ENCODE data around the gene COG5. TPM values are rescaled to one million over a fixed set of nuclear protein-coding genes. Genes with fewer than 3 reads are reported as not detected.

The COG5 gene
- total RNA-seq, 1 donor from 2014 or later: 40.8 TPM

- peak overlapping the region; percentile 96 for H3K27ac ChIP-seq (replicated peaks)
- no peak for DNase-seq
- H3K9me3 ChIP-seq (replicated peaks): no peaks in the 10 kb centered on the region
- H3K36me3 ChIP-seq: no peaks in the 10 kb centered on the region
- peak overlapping the region; percentile 84 for H3K4me3 ChIP-seq
- intact Hi-C loops (cut with micrococcal nuclease): no loop called here
- TF ChIP-seq CTCF (IDR thresholded peaks at IDR 0.05; ENCODE audit: borderline replicate concordance): no peak
- peaks cover 72% of the 10 kb centered on the region for H3K4me1 ChIP-seq
- no peaks in the 10 kb centered on the region for H3K27me3 ChIP-seq (ENCODE audit: low read depth)
Observed at GRCh38 chr7:107170051-107170915, 393.4 kb downstream of the COG5 start.

- intact Hi-C loops (cut with micrococcal nuclease): no loop called here
- Histone ChIP-seq H3K36me3 (no peaks in the 10 kb centered on the region), H3K27me3 (ENCODE audit: low read depth) (no peaks in the 10 kb centered on the region), H3K9me3 (replicated peaks) (no peaks in the 10 kb centered on the region), H3K4me3 (peak overlapping the region; percentile 84), H3K27ac (replicated peaks) (peak overlapping the region; percentile 96), H3K4me1 (peaks cover 63% of the 10 kb centered on the region)
- no peak for TF ChIP-seq CTCF (IDR thresholded peaks at IDR 0.05; ENCODE audit: borderline replicate concordance)
- DNase-seq: peak; percentile 97
Observed at GRCh38 chr7:107169120-107170050, 394.3 kb downstream of the COG5 start.

DNA sequence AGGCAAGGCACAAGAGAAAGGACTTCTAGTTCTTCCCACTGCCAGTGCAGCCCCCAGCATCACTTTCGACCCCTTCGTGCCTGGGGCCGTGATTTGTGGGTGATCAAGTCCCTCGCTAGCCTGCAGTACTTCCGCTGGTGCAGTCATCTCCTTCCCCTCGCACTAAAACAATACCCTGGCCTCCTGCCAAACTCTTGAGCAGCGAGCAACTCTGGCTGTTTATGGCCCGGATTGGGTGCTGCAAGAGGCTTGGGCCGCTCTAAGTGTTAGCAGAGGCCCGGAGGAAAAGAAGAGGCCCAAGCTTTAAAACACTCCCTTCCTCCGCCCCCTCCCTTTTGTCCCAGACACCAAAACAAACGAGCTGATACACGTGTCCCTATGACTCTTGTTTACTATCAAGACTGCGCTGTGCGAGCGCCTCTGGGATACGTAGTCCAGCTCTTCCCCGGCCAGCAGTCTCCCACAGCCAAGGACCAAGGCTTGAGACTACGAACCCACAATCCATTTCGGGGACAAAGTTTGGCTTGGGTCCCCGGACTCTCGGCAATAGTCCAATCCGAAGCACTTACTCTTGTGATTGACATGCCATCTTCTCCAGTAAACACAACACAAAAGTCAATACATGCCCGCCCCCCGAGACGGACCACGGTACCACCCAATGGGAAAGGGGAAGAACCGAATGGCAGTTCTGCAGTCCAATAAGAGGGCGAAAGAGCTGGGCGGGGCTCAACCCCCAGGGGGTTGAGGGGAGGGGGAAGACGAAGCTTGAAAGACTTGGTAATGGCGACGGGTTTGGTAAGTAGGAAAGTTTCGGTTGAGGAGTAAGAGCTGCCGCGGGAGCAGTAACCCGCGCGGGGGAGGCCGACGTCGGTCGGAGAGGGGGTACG is 395.2 kb downstream of the COG5 start, which contains the start of gene HBP1:
Gene HBP1 (plus strand): TSS at position 771 of the 887 bp plus-strand sequence. CDS start 10,891 bp downstream, outside the sequence.
- no peaks in the 10 kb centered on the region for H3K9me3 ChIP-seq (replicated peaks)
- no peaks in the 10 kb centered on the region for H3K27me3 ChIP-seq (ENCODE audit: low read depth)
- H3K4me3 ChIP-seq: peak within 1 kb of the TSS; percentile 84
- no peaks in the 10 kb centered on the region for H3K36me3 ChIP-seq
- peak within 1 kb of the TSS; percentile 96 for H3K27ac ChIP-seq (replicated peaks)
- peak; percentile 99 for DNase-seq
- intact Hi-C loops (cut with micrococcal nuclease): no loop called here
- TF ChIP-seq CTCF (IDR thresholded peaks at IDR 0.05; ENCODE audit: borderline replicate concordance): no peak
- peaks cover 54% of the 10 kb centered on the region for H3K4me1 ChIP-seq

- Histone ChIP-seq H3K9me3 (replicated peaks) (no peaks in the 10 kb centered on the region), H3K4me3 (peak overlapping the region; percentile 84), H3K4me1 (peaks cover 45% of the 10 kb centered on the region), H3K27me3 (ENCODE audit: low read depth) (no peaks in the 10 kb centered on the region), H3K27ac (replicated peaks) (peak overlapping the region; percentile 96), H3K36me3 (no peaks in the 10 kb centered on the region)
- intact Hi-C loops (cut with micrococcal nuclease): no loop called here
- DNase-seq: peak; percentile 50
- TF ChIP-seq CTCF (IDR thresholded peaks at IDR 0.05; ENCODE audit: borderline replicate concordance): peak; percentile 58
Observed at GRCh38 chr7:107167483-107168232, 396.1 kb downstream of the COG5 start.
